ENCODE data around the gene AUTS2.

- no peak for TF ChIP-seq EP300 (conservative IDR thresholded peaks at IDR 0.05; ENCODE audit: poor library complexity, severe bottlenecking)
- no peak for TF ChIP-seq EZH2 (IDR thresholded peaks at IDR 0.05; ENCODE audit: borderline replicate concordance, insufficient read depth, low read length, poor library complexity, severe bottlenecking)
- TF ChIP-seq CTCF (IDR thresholded peaks at IDR 0.05; ENCODE audit: poor library complexity, severe bottlenecking) = no peak
- TF ChIP-seq REST (IDR thresholded peaks at IDR 0.05; ENCODE audit: borderline replicate concordance) = no peak
- TF ChIP-seq POLR2AphosphoS5 (IDR thresholded peaks at IDR 0.05) = no peak
- TF ChIP-seq RAD21 (conservative IDR thresholded peaks at IDR 0.05) = no peak
- no peak for TF ChIP-seq TAF1 (IDR thresholded peaks at IDR 0.05; ENCODE audit: low read depth)
- TF ChIP-seq SMC3 (conservative IDR thresholded peaks at IDR 0.05; ENCODE audit: poor library complexity) = peak; percentile 11
These were observed 26.4 kb downstream of the AUTS2 start for GRCh38 chr7:69624435-69625230.
